Epidermal melanocyte (primary cell): ENCODE data around the gene SCG2.

ENCODE experiments used
- DNase-seq: peaks from one replicate; pipeline ENCODE4 v3.0.0; 2011; ENCODE audit warnings: low spot score; ENCODE audit not compliant: insufficient read length

Gene SCG2

DNA sequence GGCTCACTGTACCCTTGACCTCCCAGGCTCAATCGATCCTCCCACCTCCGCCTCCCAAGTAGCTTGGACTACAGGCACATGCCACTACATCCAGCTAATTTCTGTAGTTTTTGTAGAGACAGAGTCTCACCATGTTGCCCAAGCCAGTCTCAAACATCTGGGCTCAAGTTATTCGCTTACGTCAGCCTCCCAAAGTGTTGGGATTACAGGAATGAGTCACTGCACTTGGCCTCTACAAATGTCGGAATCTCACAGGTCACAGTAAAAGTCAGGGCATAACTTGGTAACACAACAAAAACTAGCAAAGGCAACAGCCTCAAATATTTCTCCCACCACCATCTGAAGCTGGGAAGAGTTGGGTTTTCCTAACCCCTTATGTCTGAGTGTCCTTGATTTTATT is 25.3 kb downstream of the SCG2 start:
- peak; percentile 18 for DNase-seq

GRCh38 chr2:223570784-223571183 is 31.4 kb downstream of the SCG2 start:
- no peak for DNase-seq

- no peak for DNase-seq
Measured at GRCh38 chr2:223566396-223566795, 35.8 kb downstream of the SCG2 start.

DNA sequence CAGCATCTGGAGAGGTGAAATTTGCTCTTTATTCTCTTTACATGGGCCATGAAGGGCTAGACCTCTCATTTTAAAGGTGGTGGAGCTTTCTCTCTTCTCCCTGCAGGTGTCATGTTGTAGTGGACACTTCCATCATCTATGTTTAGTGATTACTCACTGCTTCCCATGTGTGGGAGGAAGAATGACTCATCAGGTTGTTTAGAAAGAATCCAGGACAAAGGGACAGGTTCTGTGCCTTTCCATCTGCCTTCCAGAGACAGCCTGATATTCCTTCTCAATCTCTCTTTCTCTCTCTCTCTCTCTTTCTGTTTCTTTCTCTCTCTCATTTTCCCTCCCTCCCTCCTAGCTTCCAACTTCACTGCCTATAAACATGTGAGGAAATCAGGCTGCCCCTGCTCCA is 38.7 kb downstream of the SCG2 start:
- DNase-seq: no peak

- DNase-seq: no peak
Measured at GRCh38 chr2:223562078-223562477, 40.1 kb downstream of the SCG2 start.

DNA sequence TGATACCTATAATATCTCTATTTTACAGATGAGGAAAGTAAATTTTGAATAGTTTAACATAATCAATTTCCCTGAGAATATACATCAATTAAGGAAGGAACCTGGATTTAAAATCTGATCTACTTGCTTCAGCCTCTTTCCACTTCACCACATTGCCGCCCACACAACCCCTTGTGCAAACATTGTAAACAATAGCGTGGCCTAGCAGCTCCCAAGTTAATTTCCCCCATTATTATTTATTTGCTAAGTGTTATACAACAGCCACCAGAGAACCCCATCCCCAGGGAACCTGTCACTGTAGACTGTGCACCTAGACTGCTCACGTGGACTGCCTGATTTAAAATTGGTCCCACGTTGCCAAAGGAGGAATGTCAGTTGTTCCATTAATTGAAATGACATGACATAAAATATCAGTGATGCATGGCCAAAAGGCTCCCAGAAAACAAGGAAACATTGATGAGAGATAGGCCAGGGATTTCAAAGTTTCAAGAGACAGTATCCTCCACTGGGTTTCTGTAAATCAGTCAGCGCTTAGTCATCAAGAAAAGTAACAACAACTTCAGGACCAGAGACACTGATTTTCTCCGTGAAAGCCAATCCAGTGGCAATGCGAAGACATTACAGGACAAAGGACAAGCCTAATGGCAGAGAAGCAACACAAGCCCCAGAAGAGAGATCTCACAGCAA is 41.3 kb downstream of the SCG2 start:
- DNase-seq: no peak

DNA sequence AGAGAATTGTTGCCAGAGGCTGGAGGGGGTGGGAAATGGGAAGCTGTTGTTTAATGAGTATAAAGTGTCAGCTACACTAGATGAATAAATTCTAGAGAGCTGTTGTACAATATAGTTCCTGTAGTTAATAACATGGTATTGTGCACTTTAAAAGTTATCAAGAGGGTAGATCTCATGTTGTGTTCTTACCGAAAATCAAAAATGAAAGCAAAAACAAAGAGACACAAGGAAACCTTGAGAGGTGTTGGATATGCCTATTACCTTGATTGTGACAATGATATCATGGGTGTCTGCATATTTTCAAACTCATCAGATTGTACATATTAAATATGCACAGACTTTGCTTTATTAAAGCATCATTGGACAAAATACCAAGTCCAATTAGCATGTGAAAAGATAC is 43.2 kb downstream of the SCG2 start:
- no peak for DNase-seq

GRCh38 chr2:223554923-223555322 is 47.2 kb downstream of the SCG2 start:
- no peak for DNase-seq

- DNase-seq: peak; percentile 79
Measured at GRCh38 chr2:223549215-223549614, 52.9 kb downstream of the SCG2 start.

DNA sequence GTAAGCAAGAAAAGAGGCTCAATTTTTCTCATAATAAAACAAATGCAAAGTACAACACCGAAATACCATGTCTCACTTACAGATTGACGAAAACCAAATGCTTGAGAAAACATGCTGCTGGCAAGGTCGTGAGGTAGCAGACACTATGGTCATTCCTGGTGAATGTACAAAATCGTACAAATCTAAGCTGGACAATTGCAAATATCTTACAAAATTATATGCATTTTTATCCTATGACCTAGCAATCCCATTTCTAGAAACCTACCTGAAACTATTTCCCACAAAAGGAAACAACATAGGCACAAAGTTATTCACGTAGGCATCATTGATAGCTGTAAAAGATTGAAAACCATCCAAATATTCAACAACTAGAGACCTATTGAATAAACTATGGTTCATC is 54.0 kb downstream of the SCG2 start:
- DNase-seq: no peak
